IMR-90 (cell line): ENCODE measurements around the gene ATP6V1G1. TPM values are rescaled to one million over a fixed set of nuclear protein-coding genes. Genes with fewer than 3 reads are reported as not detected.

Experiments used
- ATAC-seq: fragments of 200-7000 bp; cut with Tn5 transposase; 2 replicates; pipeline ENCODE4 v1.9.1; 2020; ENCODE audit warnings: low read depth, mild to moderate bottlenecking, moderate library complexity
- BruUV-seq: library from RNA; stranded (reverse); fragments of 400-500 nt; replicated peaks from 2 replicates; lab custom pipeline; 2021; lab: Mats Ljungman, UMichigan
- CTCF ChIA-PET: fragments of 300-600 bp; formaldehyde crosslinking; extraction: SDS; loops from one replicate; lab custom pipeline; 2021; ENCODE audit warnings: antibody characterized with exemption; lab: Yijun Ruan, JAX
- POLR2A ChIA-PET: fragments of 300-600 bp; sonication (Branson Sonifier 250); formaldehyde crosslinking; loops from one replicate; lab custom pipeline; 2022; ENCODE audit warnings: antibody characterized with exemption; ENCODE audit not compliant: unreplicated experiment; lab: Charles Lee
- DNase-seq: peaks from one replicate; pipeline ENCODE4 v3.0.0; 2013
- H2AFZ ChIP-seq: replicated peaks from 2 replicates; pipeline ENCODE3; 2013; ENCODE audit warnings: low read length, mild to moderate bottlenecking; ENCODE audit not compliant: poor library complexity
- H2AK5ac ChIP-seq: 2 replicates; pipeline ENCODE4 v1.6.1; 2013; ENCODE audit warnings: low read depth, low read length, inconsistent platforms
- H2AK9ac ChIP-seq: replicated peaks from 2 replicates; pipeline ENCODE3; 2013; ENCODE audit warnings: mild to moderate bottlenecking, low read depth, low read length, moderate library complexity; ENCODE audit not compliant: poor library complexity
- H2BK120ac ChIP-seq: 2 replicates; pipeline ENCODE4 v1.6.1; 2013; ENCODE audit warnings: low read depth, low read length, inconsistent platforms
- H2BK15ac ChIP-seq: 3 replicates; pipeline ENCODE4 v1.6.1; 2013; ENCODE audit warnings: low read depth, low read length, inconsistent platforms
- H2BK20ac ChIP-seq: 2 replicates; pipeline ENCODE4 v1.6.1; 2013; ENCODE audit warnings: low read depth, mild to moderate bottlenecking, inconsistent platforms, low read length, moderate library complexity
- H2BK5ac ChIP-seq: 2 replicates; pipeline ENCODE4 v1.6.1; 2013; ENCODE audit warnings: mild to moderate bottlenecking, low read depth, low read length, inconsistent platforms; ENCODE audit not compliant: poor library complexity, severe bottlenecking
- H3K14ac ChIP-seq: replicated peaks from 2 replicates; pipeline ENCODE4 v1.6.1; 2013; ENCODE audit warnings: low read depth, low read length, inconsistent platforms
- H3K18ac ChIP-seq: 2 replicates; pipeline ENCODE4 v1.6.1; 2013; ENCODE audit warnings: low read depth, low read length, control low read depth
- H3K23ac ChIP-seq: 2 replicates; pipeline ENCODE4 v1.6.1; 2013; ENCODE audit warnings: low read depth, low read length, inconsistent platforms
- H3K27ac ChIP-seq: 2 replicates; pipeline ENCODE4 v1.5.1; 2013; ENCODE audit warnings: mild to moderate bottlenecking, control low read depth, low read length; ENCODE audit not compliant: insufficient read depth
- H3K27me3 ChIP-seq: 2 replicates; pipeline ENCODE4 v1.6.1; 2013; ENCODE audit warnings: low read length; ENCODE audit not compliant: control insufficient read depth, insufficient read depth
- H3K36me3 ChIP-seq: 2 replicates; pipeline ENCODE4 v1.6.1; 2013; ENCODE audit warnings: low read length, mixed read lengths; ENCODE audit not compliant: control insufficient read depth, insufficient read depth
- H3K4ac ChIP-seq: 2 replicates; pipeline ENCODE4 v1.6.1; 2013; ENCODE audit warnings: low read depth, low read length, inconsistent platforms
- H3K4me1 ChIP-seq: 2 replicates; pipeline ENCODE4 v1.6.1; 2013; ENCODE audit warnings: low read length, mixed read lengths; ENCODE audit not compliant: control insufficient read depth, insufficient read depth
- H3K4me2 ChIP-seq: 2 replicates; pipeline ENCODE4 v1.6.1; 2013; ENCODE audit warnings: low read depth, mild to moderate bottlenecking, control low read depth, low read length, moderate library complexity
- H3K4me3 ChIP-seq: 2 replicates; pipeline ENCODE4 v1.5.1; 2013; ENCODE audit warnings: low read depth, mild to moderate bottlenecking, control low read depth, low read length, moderate library complexity; ENCODE audit not compliant: insufficient read depth
- H3K56ac ChIP-seq: 2 replicates; pipeline ENCODE4 v1.6.1; 2013; ENCODE audit warnings: low read length, inconsistent platforms; ENCODE audit not compliant: insufficient read depth; ENCODE audit errors: extremely low read depth
- H3K79me1 ChIP-seq, 2 experiments: 2 replicates each; pipeline ENCODE4 v1.6.1; 2013; ENCODE audit warnings: low read length in 2 of 2, inconsistent platforms in 1 of 2, low read depth in 1 of 2
- H3K9ac ChIP-seq: 2 replicates; pipeline ENCODE4 v1.6.1; 2013; ENCODE audit warnings: low read depth, low read length, control low read depth
- H3K9me1 ChIP-seq: 2 replicates; pipeline ENCODE4 v1.6.1; 2013; ENCODE audit warnings: low read length, inconsistent platforms; ENCODE audit not compliant: insufficient read depth
- H3K9me3 ChIP-seq: 2 replicates; pipeline ENCODE4 v1.6.1; 2013; ENCODE audit warnings: low read length; ENCODE audit not compliant: control insufficient read depth, insufficient read depth
- H4K20me1 ChIP-seq: 2 replicates; pipeline ENCODE4 v1.6.1; 2013; ENCODE audit warnings: low read length, inconsistent platforms; ENCODE audit not compliant: insufficient read depth
- H4K5ac ChIP-seq: 2 replicates; pipeline ENCODE4 v1.6.1; 2013; ENCODE audit warnings: mild to moderate bottlenecking, low read depth, low read length, control low read depth
- H4K8ac ChIP-seq, 2 experiments: 2 replicates each; pipeline ENCODE4 v1.6.1; 2013; ENCODE audit warnings: low read depth in 2 of 2, low read length in 2 of 2, control low read depth in 1 of 2, inconsistent platforms in 1 of 2
- H4K91ac ChIP-seq: 2 replicates; pipeline ENCODE4 v1.6.1; 2013; ENCODE audit warnings: low read depth, low read length, inconsistent platforms; ENCODE audit not compliant: insufficient read depth
- BHLHE40 ChIP-seq: fragments of 150-350 bp; IDR thresholded peaks from 2 replicates; pipeline ENCODE4 v1.6.1; 2016; ENCODE audit warnings: mild to moderate bottlenecking, low read depth, low read length
- CEBPB ChIP-seq: IDR thresholded peaks from 2 replicates; pipeline ENCODE4 v1.6.1; 2012; ENCODE audit warnings: low read depth, low read length, improper control_type of control experiment
- FOS ChIP-seq: fragments of 150-350 bp; IDR thresholded peaks from 2 replicates; pipeline ENCODE4 v1.6.1; 2016; ENCODE audit warnings: low read depth, low read length
- MAFK ChIP-seq: IDR thresholded peaks from 2 replicates; pipeline ENCODE4 v1.6.1; 2012; ENCODE audit warnings: low read depth, low read length, improper control_type of control experiment
- MAZ ChIP-seq: IDR thresholded peaks from 2 replicates; pipeline ENCODE4 v1.6.1; 2012; ENCODE audit warnings: low read depth, mild to moderate bottlenecking, low read length, improper control_type of control experiment, moderate library complexity, borderline replicate concordance
- MXI1 ChIP-seq: IDR thresholded peaks from 2 replicates; pipeline ENCODE4 v1.6.1; 2012; ENCODE audit warnings: low read depth, mild to moderate bottlenecking, low read length, moderate library complexity, borderline replicate concordance
- POLR2A ChIP-seq: IDR thresholded peaks from 2 replicates; pipeline ENCODE4 v1.6.1; 2012; ENCODE audit warnings: mild to moderate bottlenecking, low read depth, low read length
- RAD21 ChIP-seq: IDR thresholded peaks from 2 replicates; pipeline ENCODE4 v1.6.1; 2012; ENCODE audit warnings: low read length, improper control_type of control experiment
- RCOR1 ChIP-seq: IDR thresholded peaks from 2 replicates; pipeline ENCODE4 v1.6.1; 2012; ENCODE audit warnings: mild to moderate bottlenecking, low read length, improper control_type of control experiment; ENCODE audit not compliant: insufficient replicate concordance
- RFX5 ChIP-seq: IDR thresholded peaks from 2 replicates; pipeline ENCODE4 v1.8.0; 2012; ENCODE audit warnings: low read depth, mild to moderate bottlenecking, low read length, moderate library complexity
- SMC3 ChIP-seq: fragments of 150-350 bp; IDR thresholded peaks from 2 replicates; pipeline ENCODE4 v1.6.1; 2016; ENCODE audit warnings: low read depth, mild to moderate bottlenecking, antibody characterized with exemption, low read length, moderate library complexity
- WGBS, 2 experiments: methylation state at CpG; one replicate each; pipeline versions ENCODE4 v1.1.5 to v1.1.7; 2013; ENCODE audit warnings: missing lambda C conversion rate in 2 of 2; ENCODE audit not compliant: insufficient read length in 1 of 2; ENCODE audit errors: extremely low coverage in 2 of 2; 5-methylcytosine and 5-hydroxymethylcytosine counted together
- dilution Hi-C: fragments of 300-500 bp; cut with HindIII; formaldehyde crosslinking; loops from one replicate; pipeline ENCODE4 v1.14.3; 2018; ENCODE audit warnings: low sequenced_read_pairs; ENCODE audit not compliant: unreplicated experiment
- in situ Hi-C: fragments of 300-500 bp; cut with MboI; formaldehyde crosslinking; loops from 3 replicates; pipeline ENCODE4 v1.14.3; 2019; ENCODE audit warnings: low sequenced_read_pairs, inconsistent platforms, mixed read lengths
- intact Hi-C: fragments of 100-400 bp; cut with micrococcal nuclease; formaldehyde crosslinking; loops from 2 replicates; pipeline ENCODE4 v1.10.0; 2022
- polyA plus RNA-seq, 3 experiments: library from polyadenylated mRNA; depleted of rRNA; stranded (reverse); fragments of >200 nt; gene quantifications; 2 replicates each; pipeline ENCODE4 v1.2.3, GENCODE V29; 2012; ENCODE audit warnings: low replicate concordance in 1 of 3
- total RNA-seq: library from RNA; depleted of rRNA; stranded (reverse); fragments of >200 nt; gene quantifications from 2 replicates; pipeline ENCODE4 v1.2.3, GENCODE V29; 2012
- TF ChIP-seq, protein P1 (sequence below): fragments of 150-350 bp; IDR thresholded peaks from 2 replicates; pipeline ENCODE4 v1.6.1; 2016; ENCODE audit warnings: low read depth, mild to moderate bottlenecking, low read length, moderate library complexity, borderline replicate concordance
- TF ChIP-seq, protein P2 (sequence below): fragments of 150-350 bp; IDR thresholded peaks from 2 replicates; pipeline ENCODE4 v1.6.1; 2017; ENCODE audit warnings: mild to moderate bottlenecking, antibody characterized with exemption, low read length, low read depth
- TF ChIP-seq, protein P3 (sequence below): conservative IDR thresholded peaks from 2 replicates; pipeline ENCODE4 v1.5.1; 2012; ENCODE audit warnings: mild to moderate bottlenecking, low read depth, low read length, improper control_type of control experiment

The ATP6V1G1 gene
- total and polyA plus RNA-seq, 2 of the 4 experiments (the other 2 are of a cell fraction), result 52.0 to 70.9 TPM

DNA sequence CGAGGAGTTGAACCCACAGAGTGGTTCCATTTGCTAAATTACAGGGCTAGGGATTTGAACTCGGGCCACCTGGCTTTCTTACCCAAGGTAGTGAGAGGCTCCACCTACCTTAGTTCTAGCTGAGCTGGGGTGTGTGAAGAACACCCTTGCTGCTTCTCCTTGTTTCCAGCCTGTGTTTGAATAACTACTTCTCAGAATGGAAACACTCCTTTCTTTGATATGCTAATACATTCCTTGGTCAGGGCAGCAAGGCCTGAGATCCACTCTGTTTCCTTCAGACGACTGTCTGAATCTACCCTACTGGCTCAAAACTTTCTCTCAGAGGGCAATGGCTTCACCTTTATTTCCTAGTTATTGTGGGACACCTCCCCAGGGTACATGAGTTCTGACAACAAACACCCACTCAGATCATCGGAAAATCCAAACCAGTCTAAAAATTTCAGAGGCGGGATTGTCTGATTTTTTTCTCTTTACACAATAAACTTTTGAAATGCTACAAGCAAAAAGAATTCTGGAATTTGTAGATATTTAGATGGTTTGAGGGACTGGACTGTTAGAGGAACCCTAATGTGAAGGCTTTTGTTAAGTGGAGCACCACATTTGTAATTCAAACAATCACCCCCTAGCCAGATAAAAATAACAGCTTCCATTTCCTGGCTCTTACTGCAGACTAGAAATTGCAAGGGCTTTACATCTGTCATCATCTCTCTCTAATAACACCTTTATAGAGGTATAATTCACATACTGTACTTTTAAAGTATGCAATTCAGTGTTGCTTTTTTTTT is 4.0 kb upstream of the ATP6V1G1 start:
- no CpG with 5 or more reads among the region's 5 CpGs for WGBS, 2 experiments
- H3K4ac ChIP-seq, result no peak overlapping the region
- no peak overlapping the region for H2AK5ac ChIP-seq
- intact Hi-C loops, result no loop called here
- no peak overlapping the region for H3K27ac ChIP-seq
- H3K9ac ChIP-seq, result no peak overlapping the region
- no peak overlapping the region for H2BK15ac ChIP-seq
- H3K56ac ChIP-seq, result no peak overlapping the region
- H2BK20ac ChIP-seq, result no peak overlapping the region
- H2AK9ac ChIP-seq, result no peak overlapping the region
- dilution Hi-C loops, result no loop called here
- H4K91ac ChIP-seq, result no peak overlapping the region
- H4K8ac ChIP-seq, result no peak overlapping the region
- POLR2A ChIA-PET, result no interaction called here
- no peaks in the 10 kb centered on the region; the same call in 1 of the 2 replicates for H3K27me3 ChIP-seq
- no peak overlapping the region for H2BK5ac ChIP-seq
- H4K20me1 ChIP-seq, result peaks cover 4% of the 10 kb centered on the region
- no peak for TF ChIP-seq BHLHE40
- TF ChIP-seq, protein P1, sequence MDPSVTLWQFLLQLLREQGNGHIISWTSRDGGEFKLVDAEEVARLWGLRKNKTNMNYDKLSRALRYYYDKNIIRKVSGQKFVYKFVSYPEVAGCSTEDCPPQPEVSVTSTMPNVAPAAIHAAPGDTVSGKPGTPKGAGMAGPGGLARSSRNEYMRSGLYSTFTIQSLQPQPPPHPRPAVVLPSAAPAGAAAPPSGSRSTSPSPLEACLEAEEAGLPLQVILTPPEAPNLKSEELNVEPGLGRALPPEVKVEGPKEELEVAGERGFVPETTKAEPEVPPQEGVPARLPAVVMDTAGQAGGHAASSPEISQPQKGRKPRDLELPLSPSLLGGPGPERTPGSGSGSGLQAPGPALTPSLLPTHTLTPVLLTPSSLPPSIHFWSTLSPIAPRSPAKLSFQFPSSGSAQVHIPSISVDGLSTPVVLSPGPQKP, result no peak
- no peak for TF ChIP-seq SMC3
- TF ChIP-seq FOS, result no peak
- TF ChIP-seq, protein P2, sequence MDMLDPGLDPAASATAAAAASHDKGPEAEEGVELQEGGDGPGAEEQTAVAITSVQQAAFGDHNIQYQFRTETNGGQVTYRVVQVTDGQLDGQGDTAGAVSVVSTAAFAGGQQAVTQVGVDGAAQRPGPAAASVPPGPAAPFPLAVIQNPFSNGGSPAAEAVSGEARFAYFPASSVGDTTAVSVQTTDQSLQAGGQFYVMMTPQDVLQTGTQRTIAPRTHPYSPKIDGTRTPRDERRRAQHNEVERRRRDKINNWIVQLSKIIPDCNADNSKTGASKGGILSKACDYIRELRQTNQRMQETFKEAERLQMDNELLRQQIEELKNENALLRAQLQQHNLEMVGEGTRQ, result no peak
- TF ChIP-seq, protein P3, sequence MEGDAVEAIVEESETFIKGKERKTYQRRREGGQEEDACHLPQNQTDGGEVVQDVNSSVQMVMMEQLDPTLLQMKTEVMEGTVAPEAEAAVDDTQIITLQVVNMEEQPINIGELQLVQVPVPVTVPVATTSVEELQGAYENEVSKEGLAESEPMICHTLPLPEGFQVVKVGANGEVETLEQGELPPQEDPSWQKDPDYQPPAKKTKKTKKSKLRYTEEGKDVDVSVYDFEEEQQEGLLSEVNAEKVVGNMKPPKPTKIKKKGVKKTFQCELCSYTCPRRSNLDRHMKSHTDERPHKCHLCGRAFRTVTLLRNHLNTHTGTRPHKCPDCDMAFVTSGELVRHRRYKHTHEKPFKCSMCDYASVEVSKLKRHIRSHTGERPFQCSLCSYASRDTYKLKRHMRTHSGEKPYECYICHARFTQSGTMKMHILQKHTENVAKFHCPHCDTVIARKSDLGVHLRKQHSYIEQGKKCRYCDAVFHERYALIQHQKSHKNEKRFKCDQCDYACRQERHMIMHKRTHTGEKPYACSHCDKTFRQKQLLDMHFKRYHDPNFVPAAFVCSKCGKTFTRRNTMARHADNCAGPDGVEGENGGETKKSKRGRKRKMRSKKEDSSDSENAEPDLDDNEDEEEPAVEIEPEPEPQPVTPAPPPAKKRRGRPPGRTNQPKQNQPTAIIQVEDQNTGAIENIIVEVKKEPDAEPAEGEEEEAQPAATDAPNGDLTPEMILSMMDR, result no peak
- TF ChIP-seq MAFK, result no peak
- TF ChIP-seq RAD21, result no peak
- no peak for TF ChIP-seq MAZ
- TF ChIP-seq POLR2A, result no peak
- no peak for TF ChIP-seq CEBPB
- TF ChIP-seq MXI1, result no peak
- no peak for TF ChIP-seq RCOR1
- TF ChIP-seq RFX5, result no peak
- H3K79me1 ChIP-seq, result peaks cover 3 to 14% of the 10 kb centered on the region in 2 experiments; a peak in 2 of 4 replicates
- H3K4me1 ChIP-seq, result peaks cover 4% of the 10 kb centered on the region; the same call in 1 of the 2 replicates
- no peak overlapping the region for H4K5ac ChIP-seq
- H2BK120ac ChIP-seq, result no peak overlapping the region
- H2AFZ ChIP-seq, result no peak overlapping the region
- no peak overlapping the region for H3K14ac ChIP-seq
- no peak overlapping the region for H3K4me2 ChIP-seq
- CTCF ChIA-PET, result no interaction called here
- no peak overlapping the region for H3K18ac ChIP-seq
- no peak overlapping the region for H3K4me3 ChIP-seq
- H3K9me1 ChIP-seq, result peaks cover 6% of the 10 kb centered on the region; the same call in 1 of the 2 replicates
- DNase-seq, result no peak
- no peaks in the 10 kb centered on the region for H3K9me3 ChIP-seq
- in situ Hi-C loops, result no loop called here
- no peak for ATAC-seq
- no TSS peak for BruUV-seq
- H3K36me3 ChIP-seq, result no peaks in the 10 kb centered on the region
- no peak overlapping the region for H3K23ac ChIP-seq
